ENCODE results near the gene LTBR.

DNA sequence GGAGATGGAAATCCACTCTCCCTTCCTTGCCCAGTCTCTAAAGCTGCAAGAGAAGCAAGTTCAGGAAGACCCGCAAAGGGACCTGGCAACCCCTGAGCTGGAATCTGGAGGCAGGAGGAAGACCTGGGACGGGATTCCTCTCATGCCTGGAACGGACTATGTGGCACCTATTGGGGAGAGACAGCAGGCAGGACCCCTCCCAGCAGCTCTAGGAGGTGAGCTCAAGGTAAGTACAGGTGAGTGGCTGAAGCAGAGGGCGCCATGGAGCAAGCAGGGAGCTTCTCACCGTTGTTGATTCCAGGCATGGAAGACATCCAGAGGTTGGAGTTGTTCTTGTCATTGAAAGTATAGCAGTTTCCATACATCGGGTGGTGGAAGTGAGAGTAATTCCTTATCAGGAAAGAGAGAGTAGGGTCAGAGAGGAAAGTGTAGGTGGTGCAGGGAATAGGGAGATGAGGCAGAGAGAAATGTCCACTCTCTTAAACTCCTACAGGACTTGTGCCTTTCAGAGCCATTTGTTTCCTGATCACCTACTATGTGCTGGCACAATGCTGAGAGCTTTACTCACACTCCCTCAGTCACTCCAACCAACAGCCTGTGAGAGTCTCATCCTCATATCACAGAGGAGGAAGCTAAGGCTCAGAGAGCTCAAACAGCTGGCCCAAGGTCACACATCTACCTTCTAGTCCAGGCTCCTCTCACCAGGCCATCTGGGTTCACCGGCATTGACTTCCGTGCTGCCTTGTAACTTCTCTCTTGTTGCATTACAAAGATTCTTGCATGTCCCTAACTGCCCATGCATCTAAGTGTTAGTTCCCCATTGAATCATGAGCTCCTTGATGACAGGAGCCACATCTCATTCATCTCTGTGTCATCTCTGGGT lies 28.2 kb upstream of the LTBR start:
- no peak for TF ChIP-seq POLR2A (IDR thresholded peaks at IDR 0.05; ENCODE audit: low read length)
- TF ChIP-seq GATA1 (IDR thresholded peaks at IDR 0.05; ENCODE audit: low read depth, low read length): no peak

Measured in erythroblast (primary cell).